Endothelial cell of umbilical vein (primary cell): ENCODE data around the gene MAP2K5. TPM values are rescaled to one million over a fixed set of nuclear protein-coding genes. Genes with fewer than 3 reads are reported as not detected.

Source experiments
- BruUV-seq: library from RNA; stranded (reverse); fragments of 400-500 nt; replicated peaks from 2 replicates; lab custom pipeline; 2021; lab: Mats Ljungman, UMichigan
- CTCF ChIA-PET: fragments of 300-600, 350-600 bp; sonication (Branson Sonifier 250); formaldehyde crosslinking; loops from one replicate; lab custom pipeline; 2021; ENCODE audit warnings: antibody characterized with exemption, inconsistent platforms; lab: Charles Lee
- POLR2A ChIA-PET: fragments of 300-600, 350-600 bp; sonication (Branson Sonifier 250); formaldehyde crosslinking; loops from one replicate; lab custom pipeline; 2021; ENCODE audit warnings: antibody characterized with exemption, inconsistent platforms; lab: Charles Lee
- DNase-seq: peaks from one replicate; pipeline ENCODE4 v3.0.0-alpha.2; 2011; ENCODE audit warnings: low read depth, low spot score
- FAIRE-seq: peaks from 2 replicates; lab custom pipeline; 2011; peaks lifted over from hg19 to GRCh38; lab: Jason Lieb, UNC
- H2AFZ ChIP-seq: 2 replicates; pipeline ENCODE4 v1.6.0; 2012; ENCODE audit warnings: low read depth, low read length, control low read depth, inconsistent platforms
- H3K27ac ChIP-seq: 2 replicates; pipeline ENCODE4 v1.5.1; 2011; ENCODE audit warnings: low read depth, mild to moderate bottlenecking, control low read depth, low read length, moderate library complexity; ENCODE audit not compliant: insufficient read depth
- H3K27me3 ChIP-seq, 2 experiments: 2 replicates each; pipeline versions ENCODE4 v1.6.0 to v1.6.1; 2011; ENCODE audit warnings: low read length in 2 of 2, mixed read lengths in 1 of 2; ENCODE audit not compliant: control insufficient read depth in 2 of 2, insufficient read depth in 2 of 2
- H3K36me3 ChIP-seq, 2 experiments: 2 replicates in 1 of 2; 3 replicates in 1 of 2; pipeline ENCODE4 v1.5.1; 2011; ENCODE audit warnings: low read length in 2 of 2, mild to moderate bottlenecking in 1 of 2, moderate library complexity in 1 of 2; ENCODE audit not compliant: control insufficient read depth in 2 of 2, insufficient read depth in 2 of 2; ENCODE audit errors: extremely low read depth in 1 of 2
- H3K4me1 ChIP-seq: 3 replicates; pipeline ENCODE4 v1.5.1; 2011; ENCODE audit warnings: mild to moderate bottlenecking, low read length; ENCODE audit not compliant: control insufficient read depth, insufficient read depth; ENCODE audit errors: extremely low read depth
- H3K4me2 ChIP-seq: 2 replicates; pipeline ENCODE4 v1.6.1; 2011; ENCODE audit warnings: low read length, control low read depth, mixed read lengths; ENCODE audit not compliant: insufficient read depth
- H3K4me3 ChIP-seq, 3 experiments: fragments of 200-600 bp in 1 of 3; sonication (generic), shearing (Covaris generic) in 1 of 3; replicated peaks in 1 of 3; 2 replicates each; pipeline ENCODE4 v1.5.1; 2011 to 2016; ENCODE audit warnings: control low read depth in 3 of 3, low read length in 3 of 3, mild to moderate bottlenecking in 2 of 3, inconsistent platforms in 1 of 3, low read depth in 1 of 3, moderate library complexity in 1 of 3; ENCODE audit not compliant: insufficient read depth in 1 of 3
- H3K79me2 ChIP-seq: 2 replicates; pipeline ENCODE4 v1.6.0; 2012; ENCODE audit warnings: low read length, inconsistent platforms; ENCODE audit not compliant: control insufficient read depth, insufficient read depth
- H3K9ac ChIP-seq: replicated peaks from 2 replicates; pipeline ENCODE3; 2011; ENCODE audit warnings: low read length, control low read depth; ENCODE audit not compliant: insufficient read depth; ENCODE audit errors: extremely low read depth
- H3K9me1 ChIP-seq: replicated peaks from 3 replicates; pipeline ENCODE4 v1.6.0; 2011; ENCODE audit warnings: mild to moderate bottlenecking, low read length; ENCODE audit not compliant: control insufficient read depth, insufficient read depth; ENCODE audit errors: extremely low read depth
- H3K9me3 ChIP-seq: replicated peaks from 2 replicates; pipeline ENCODE4 v1.5.1; 2012; ENCODE audit warnings: low read length, inconsistent platforms; ENCODE audit not compliant: control insufficient read depth, insufficient read depth
- H4K20me1 ChIP-seq: replicated peaks from 2 replicates; pipeline ENCODE3; 2011; ENCODE audit warnings: mild to moderate bottlenecking, low read length; ENCODE audit not compliant: control insufficient read depth, insufficient read depth; ENCODE audit errors: extremely low read depth
- EZH2 ChIP-seq: IDR thresholded peaks from 2 replicates; pipeline ENCODE4 v1.6.1; 2012; ENCODE audit warnings: borderline replicate concordance, low read depth, mild to moderate bottlenecking, moderate library complexity, low read length, inconsistent platforms; ENCODE audit not compliant: severe bottlenecking
- FOS ChIP-seq: IDR thresholded peaks from 2 replicates; pipeline ENCODE4 v1.6.1; 2011; ENCODE audit warnings: mild to moderate bottlenecking, low read length, moderate library complexity, borderline replicate concordance; ENCODE audit not compliant: insufficient read depth
- GATA2 ChIP-seq: IDR thresholded peaks from 2 replicates; pipeline ENCODE4 v1.7.0; 2011; ENCODE audit warnings: low read depth, mild to moderate bottlenecking, moderate library complexity, mixed read lengths, low read length; ENCODE audit not compliant: insufficient read length, insufficient read depth
- JUN ChIP-seq: IDR thresholded peaks from 2 replicates; pipeline ENCODE4 v1.6.1; 2011; ENCODE audit warnings: borderline replicate concordance, low read depth; ENCODE audit not compliant: insufficient read length, insufficient read depth
- MYC ChIP-seq: IDR thresholded peaks from one replicate; pipeline ENCODE4 v1.6.1; 2011; ENCODE audit warnings: mild to moderate bottlenecking, low read depth, low read length
- POLR2A ChIP-seq: IDR thresholded peaks from 2 replicates; pipeline ENCODE4 v1.6.1; 2012; ENCODE audit warnings: low read depth, mild to moderate bottlenecking, control low read depth, low read length
- dilution Hi-C: fragments of 300-500 bp; cut with MboI; formaldehyde crosslinking; loops from one replicate; pipeline ENCODE4 v1.15.0; 2019; ENCODE audit warnings: low sequenced_read_pairs; ENCODE audit not compliant: extremely low pct_ligation_motif_present
- intact Hi-C: fragments of 100-400 bp; cut with micrococcal nuclease; formaldehyde crosslinking; loops from one replicate; pipeline ENCODE4 v1.10.0; 2022
- polyA plus RNA-seq, 4 experiments: library from polyadenylated mRNA; depleted of rRNA in 3 of 4; stranded (reverse) in 3 of 4; unstranded in 1 of 4; fragments of >200 nt; gene quantifications; 2 replicates each; pipeline versions ENCODE4 v1.2.1 to v1.2.3, GENCODE V29; 2011 to 2012; ENCODE audit warnings: missing spikeins in 1 of 4
- total RNA-seq: library from RNA; stranded (reverse); gene quantifications from 2 replicates; pipeline ENCODE4 v1.2.3, GENCODE V29; 2021

MAP2K5 gene
- total and polyA plus RNA-seq, 2 donors (not counting 3 experiments of a cell fraction or from before 2014, with no cell fraction given): 4.9 to 24.7 TPM

- POLR2A ChIA-PET: no interaction called here
- TF ChIP-seq FOS: no peak
- no peak for TF ChIP-seq MYC
- TF ChIP-seq JUN: no peak
- TF ChIP-seq POLR2A: no peak
- TF ChIP-seq EZH2: no peak
- TF ChIP-seq GATA2: no peak
These were observed 280.2 kb downstream of the MAP2K5 start for GRCh38 chr15:67822537-67823313.

More at GRCh38 chr15:67822537-67823313, 280.2 kb downstream of the MAP2K5 start:
- Histone ChIP-seq H3K4me1 (peaks cover 2% of the 10 kb centered on the region), H3K79me2 (no peaks in the 10 kb centered on the region), H3K9ac (no peak overlapping the region), H3K4me3 (no peak overlapping the region), H3K27ac (no peak overlapping the region), H3K36me3 (no peaks in the 10 kb centered on the region), H3K9me1 (no peaks in the 10 kb centered on the region), H2AFZ (no peak overlapping the region), H4K20me1 (no peaks in the 10 kb centered on the region), H3K27me3 (peaks cover 77 to 95% of the 10 kb centered on the region in 2 experiments), H3K9me3 (no peaks in the 10 kb centered on the region), H3K4me2 (no peak overlapping the region)
- DNase-seq (no peak), FAIRE-seq (no peak)
- CTCF ChIA-PET: no interaction called here
- dilution Hi-C loops (no loop called here), intact Hi-C loops (no loop called here)
- BruUV-seq: no TSS peak
